Measurements from ENCODE around the gene CDC123.
"Not testable (repeated sequence)": the region's sequence is repeated elsewhere in the genome, so short reads cannot be mapped to it uniquely, and the experiment has no call there.

DNA sequence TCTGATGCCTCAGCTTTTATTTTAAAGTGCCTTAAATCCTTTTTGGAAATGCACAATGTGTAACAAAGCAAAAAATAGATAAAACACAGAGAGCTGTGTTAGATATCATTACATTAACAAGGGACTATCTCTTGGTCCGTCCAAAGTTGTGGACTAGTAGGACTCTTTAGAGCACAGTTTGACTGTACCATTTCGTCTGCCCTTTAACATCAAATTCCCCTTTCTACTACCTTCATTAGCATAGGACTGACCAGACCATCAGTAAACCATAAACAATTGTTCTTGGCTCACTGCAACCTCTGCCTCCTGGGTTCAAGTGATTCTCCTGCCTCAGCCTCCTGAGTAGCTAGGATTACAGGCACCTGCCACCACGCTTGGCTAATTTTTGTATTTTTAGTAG, 101.8 kb downstream of the CDC123 start:
- not testable (repeated sequence) for TF ChIP-seq SPI1 (IDR thresholded peaks at IDR 0.05; ENCODE audit: low read depth, low read length); POLR2A (IDR thresholded peaks at IDR 0.05; ENCODE audit: low read depth, low read length); TAF1 (IDR thresholded peaks at IDR 0.05; ENCODE audit: low read depth, low read length); POLR2AphosphoS5 (IDR thresholded peaks at IDR 0.05; ENCODE audit: low read depth, low read length); PAX5 (IDR thresholded peaks at IDR 0.05; ENCODE audit: insufficient read depth, low read length, severe bottlenecking)

All from GM12891 (cell line).